HL-60 (cell line): ENCODE measurements around the gene NEK7.
A peak's percentile ranks its signal among the peaks of the same experiment; 100 is the strongest.

Experiments
- DNase-seq, 2 experiments: peaks; one replicate each; pipeline ENCODE4 v3.0.0-alpha.2; 2010 to 2020; ENCODE audit warnings: low read depth in 1 of 2, low spot score in 1 of 2
- H3K27ac ChIP-seq: fragments of 250-450 bp; sonication (Bioruptor Pico); replicated peaks from 2 replicates; pipeline ENCODE4 v1.5.1; 2020; ENCODE audit warnings: mild to moderate bottlenecking, moderate library complexity
- H3K27me3 ChIP-seq: fragments of 250-450 bp; sonication (Bioruptor Pico); 2 replicates; pipeline ENCODE4 v1.5.1; 2021; ENCODE audit warnings: mild to moderate bottlenecking, moderate library complexity; ENCODE audit not compliant: insufficient read depth, poor library complexity, severe bottlenecking
- H3K4me3 ChIP-seq: replicated peaks from 2 replicates; pipeline ENCODE4 v1.5.1; 2011; ENCODE audit warnings: mild to moderate bottlenecking, control low read depth, low read length; ENCODE audit not compliant: insufficient read depth
- GABPA ChIP-seq: IDR thresholded peaks from 2 replicates; pipeline ENCODE4 v1.6.1; 2012; ENCODE audit warnings: low read depth
- POLR2AphosphoS5 ChIP-seq: IDR thresholded peaks from 2 replicates; pipeline ENCODE4 v1.6.1; 2012; ENCODE audit warnings: low read depth
- SPI1 ChIP-seq: IDR thresholded peaks from 2 replicates; pipeline ENCODE4 v1.6.1; 2012; ENCODE audit warnings: low read depth, mild to moderate bottlenecking, borderline replicate concordance
- TF ChIP-seq, protein P1 (sequence below): IDR thresholded peaks from one replicate; pipeline ENCODE4 v1.5.1; 2011; ENCODE audit warnings: low read length, control low read depth, inconsistent platforms; ENCODE audit not compliant: insufficient read depth
- TF ChIP-seq, protein P2 (sequence below): IDR thresholded peaks from 2 replicates; pipeline ENCODE4 v1.6.1; 2012; ENCODE audit warnings: low read depth; ENCODE audit not compliant: insufficient replicate concordance

The NEK7 gene

DNA sequence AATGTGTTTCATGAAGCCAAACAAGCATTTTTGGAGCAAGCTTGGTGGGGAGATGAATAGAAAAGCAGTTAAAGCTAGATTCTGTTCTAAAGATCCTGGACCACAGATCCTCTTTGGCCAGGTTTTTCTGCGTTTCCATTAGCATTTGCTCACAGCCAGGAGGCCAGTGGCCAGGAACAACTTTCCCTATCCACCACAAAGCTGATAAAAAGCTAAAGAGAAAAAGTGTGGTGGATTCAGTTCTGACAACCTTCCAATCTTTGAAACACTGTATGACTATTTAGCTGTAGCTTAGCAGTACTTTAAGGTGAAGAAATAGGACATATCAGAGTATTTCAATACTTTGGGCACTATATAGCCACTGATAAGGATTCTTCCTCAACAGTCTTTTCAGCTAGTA is 3.0 kb upstream of the NEK7 start:
- Histone ChIP-seq H3K27me3 (no peaks in the 10 kb centered on the region), H3K27ac (no peak overlapping the region), H3K4me3 (no peak overlapping the region)
- TF ChIP-seq POLR2AphosphoS5 (no peak), SPI1 (no peak), GABPA (no peak)
- TF ChIP-seq, protein P1, sequence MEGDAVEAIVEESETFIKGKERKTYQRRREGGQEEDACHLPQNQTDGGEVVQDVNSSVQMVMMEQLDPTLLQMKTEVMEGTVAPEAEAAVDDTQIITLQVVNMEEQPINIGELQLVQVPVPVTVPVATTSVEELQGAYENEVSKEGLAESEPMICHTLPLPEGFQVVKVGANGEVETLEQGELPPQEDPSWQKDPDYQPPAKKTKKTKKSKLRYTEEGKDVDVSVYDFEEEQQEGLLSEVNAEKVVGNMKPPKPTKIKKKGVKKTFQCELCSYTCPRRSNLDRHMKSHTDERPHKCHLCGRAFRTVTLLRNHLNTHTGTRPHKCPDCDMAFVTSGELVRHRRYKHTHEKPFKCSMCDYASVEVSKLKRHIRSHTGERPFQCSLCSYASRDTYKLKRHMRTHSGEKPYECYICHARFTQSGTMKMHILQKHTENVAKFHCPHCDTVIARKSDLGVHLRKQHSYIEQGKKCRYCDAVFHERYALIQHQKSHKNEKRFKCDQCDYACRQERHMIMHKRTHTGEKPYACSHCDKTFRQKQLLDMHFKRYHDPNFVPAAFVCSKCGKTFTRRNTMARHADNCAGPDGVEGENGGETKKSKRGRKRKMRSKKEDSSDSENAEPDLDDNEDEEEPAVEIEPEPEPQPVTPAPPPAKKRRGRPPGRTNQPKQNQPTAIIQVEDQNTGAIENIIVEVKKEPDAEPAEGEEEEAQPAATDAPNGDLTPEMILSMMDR = no peak
- TF ChIP-seq, protein P2, sequence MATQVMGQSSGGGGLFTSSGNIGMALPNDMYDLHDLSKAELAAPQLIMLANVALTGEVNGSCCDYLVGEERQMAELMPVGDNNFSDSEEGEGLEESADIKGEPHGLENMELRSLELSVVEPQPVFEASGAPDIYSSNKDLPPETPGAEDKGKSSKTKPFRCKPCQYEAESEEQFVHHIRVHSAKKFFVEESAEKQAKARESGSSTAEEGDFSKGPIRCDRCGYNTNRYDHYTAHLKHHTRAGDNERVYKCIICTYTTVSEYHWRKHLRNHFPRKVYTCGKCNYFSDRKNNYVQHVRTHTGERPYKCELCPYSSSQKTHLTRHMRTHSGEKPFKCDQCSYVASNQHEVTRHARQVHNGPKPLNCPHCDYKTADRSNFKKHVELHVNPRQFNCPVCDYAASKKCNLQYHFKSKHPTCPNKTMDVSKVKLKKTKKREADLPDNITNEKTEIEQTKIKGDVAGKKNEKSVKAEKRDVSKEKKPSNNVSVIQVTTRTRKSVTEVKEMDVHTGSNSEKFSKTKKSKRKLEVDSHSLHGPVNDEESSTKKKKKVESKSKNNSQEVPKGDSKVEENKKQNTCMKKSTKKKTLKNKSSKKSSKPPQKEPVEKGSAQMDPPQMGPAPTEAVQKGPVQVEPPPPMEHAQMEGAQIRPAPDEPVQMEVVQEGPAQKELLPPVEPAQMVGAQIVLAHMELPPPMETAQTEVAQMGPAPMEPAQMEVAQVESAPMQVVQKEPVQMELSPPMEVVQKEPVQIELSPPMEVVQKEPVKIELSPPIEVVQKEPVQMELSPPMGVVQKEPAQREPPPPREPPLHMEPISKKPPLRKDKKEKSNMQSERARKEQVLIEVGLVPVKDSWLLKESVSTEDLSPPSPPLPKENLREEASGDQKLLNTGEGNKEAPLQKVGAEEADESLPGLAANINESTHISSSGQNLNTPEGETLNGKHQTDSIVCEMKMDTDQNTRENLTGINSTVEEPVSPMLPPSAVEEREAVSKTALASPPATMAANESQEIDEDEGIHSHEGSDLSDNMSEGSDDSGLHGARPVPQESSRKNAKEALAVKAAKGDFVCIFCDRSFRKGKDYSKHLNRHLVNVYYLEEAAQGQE = no peak
- DNase-seq = no peak

DNA sequence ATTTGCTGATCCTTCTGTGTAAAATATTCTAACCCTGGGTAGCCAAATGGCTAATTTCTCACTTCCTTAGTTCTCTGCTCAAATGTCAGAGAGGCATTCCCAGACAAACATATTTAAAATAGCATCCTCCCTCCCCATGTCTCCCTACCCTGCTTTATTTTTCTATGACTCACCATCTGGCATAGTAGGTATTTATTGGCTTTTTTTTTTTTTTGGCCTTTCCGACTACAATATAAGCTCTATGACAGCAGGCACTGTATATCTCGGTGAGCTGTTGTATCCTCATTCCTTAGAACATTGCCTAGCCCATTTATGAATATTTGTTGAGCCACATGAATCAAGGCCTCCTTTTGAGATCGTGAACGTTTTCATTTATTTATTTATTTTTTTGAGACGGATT is 1.5 kb upstream of the NEK7 start:
- no peak overlapping the region for H3K27ac ChIP-seq
- no peaks in the 10 kb centered on the region for H3K27me3 ChIP-seq
- no peak for DNase-seq
- no peak for TF ChIP-seq GABPA
- TF ChIP-seq, protein P2 = no peak
- TF ChIP-seq, protein P1 = no peak
- TF ChIP-seq POLR2AphosphoS5 = no peak
- TF ChIP-seq SPI1 = no peak
- H3K4me3 ChIP-seq = no peak overlapping the region

DNA sequence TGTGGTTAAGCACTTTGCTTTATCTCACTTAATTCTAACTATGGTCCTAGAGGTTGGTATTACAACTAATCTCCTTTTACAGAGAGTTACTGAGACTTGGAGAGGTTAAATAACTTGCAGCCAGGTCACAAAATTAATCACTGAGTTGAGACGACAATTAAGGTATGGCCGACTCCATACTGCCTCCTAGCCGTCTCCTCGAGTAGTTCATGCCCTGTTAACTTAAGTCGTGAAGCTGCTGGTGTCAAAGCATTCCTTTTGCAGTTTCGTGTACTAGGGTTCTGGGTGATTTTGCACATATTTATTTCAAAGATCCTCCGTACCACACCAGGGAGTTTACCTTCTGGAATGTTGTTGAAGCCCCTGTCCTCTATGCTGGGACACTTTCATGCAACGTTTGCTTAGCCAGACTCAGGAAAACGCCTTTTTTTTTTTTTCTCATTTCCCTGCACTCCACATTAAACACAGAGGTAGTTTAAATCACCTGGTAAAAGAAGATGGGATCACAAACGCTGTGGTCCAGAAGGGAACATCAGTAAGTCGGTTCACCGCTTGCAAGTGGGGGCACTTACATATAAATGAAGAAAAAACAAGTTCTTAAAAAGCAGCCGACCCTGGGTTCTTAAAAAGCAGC is 570 bp upstream of the NEK7 start:
- peak overlapping the region; percentile 89 for H3K4me3 ChIP-seq
- DNase-seq = peak; percentile 65 to 75
- TF ChIP-seq, protein P1 = peak; percentile 83
- TF ChIP-seq GABPA = no peak
- TF ChIP-seq, protein P2 = no peak
- H3K27me3 ChIP-seq = no peaks in the 10 kb centered on the region
- H3K27ac ChIP-seq = peak overlapping the region; percentile 82
